Calu3 (cell line): Measurements from ENCODE around the gene SLIT3. TPM values are rescaled to one million over a fixed set of nuclear protein-coding genes. Genes with fewer than 3 reads are reported as not detected.

Source experiments
- BruUV-seq: library from RNA; stranded (reverse); fragments of 400-500 nt; replicated peaks from 2 replicates; lab custom pipeline; 2021; lab: Mats Ljungman, UMichigan
- CTCF ChIA-PET: fragments of 300-600 bp; sonication (Branson Sonifier 250); formaldehyde crosslinking; loops from one replicate; lab custom pipeline; 2022; ENCODE audit warnings: antibody characterized with exemption; lab: Charles Lee
- DNase-seq: peaks from one replicate; pipeline ENCODE4 v3.0.0; 2022
- H3K27ac Mint-ChIP-seq: one replicate; pipeline ENCODE4 v1.8.0; 2022; ENCODE audit warnings: mixed read lengths; ENCODE audit not compliant: unreplicated experiment
- H3K27me3 Mint-ChIP-seq: one replicate; pipeline ENCODE4 v1.8.0; 2022; ENCODE audit warnings: mixed read lengths; ENCODE audit not compliant: unreplicated experiment
- H3K36me3 Mint-ChIP-seq: one replicate; pipeline ENCODE4 v1.8.0; 2022; ENCODE audit warnings: mild to moderate bottlenecking, moderate library complexity, mixed read lengths; ENCODE audit not compliant: insufficient read depth, unreplicated experiment
- H3K4me1 Mint-ChIP-seq: one replicate; pipeline ENCODE4 v1.8.0; 2022; ENCODE audit warnings: mild to moderate bottlenecking, low read depth, mixed read lengths; ENCODE audit not compliant: unreplicated experiment
- H3K4me3 Mint-ChIP-seq: one replicate; pipeline ENCODE4 v1.8.0; 2022; ENCODE audit warnings: mild to moderate bottlenecking, low read depth, moderate library complexity, mixed read lengths; ENCODE audit not compliant: unreplicated experiment
- H3K9me3 Mint-ChIP-seq: one replicate; pipeline ENCODE4 v1.8.0; 2022; ENCODE audit warnings: low read depth, mixed read lengths; ENCODE audit not compliant: unreplicated experiment
- CTCF ChIP-seq: fragments of 200-600 bp; IDR thresholded peaks from one replicate; pipeline ENCODE4 v1.8.0; 2022; ENCODE audit warnings: antibody characterized with exemption; ENCODE audit not compliant: unreplicated experiment
- intact Hi-C: fragments of 100-400 bp; cut with micrococcal nuclease; formaldehyde crosslinking; loops from one replicate; pipeline ENCODE4 v1.10.0; 2022; ENCODE audit not compliant: unreplicated experiment
- total RNA-seq: library from RNA; stranded (reverse); gene quantifications from 2 replicates; pipeline ENCODE4 v1.2.3, GENCODE V29; 2022

SLIT3 gene
- total RNA-seq, 1 experiment from 2014 or later, result not detected

- BruUV-seq, result no TSS peak
- no peaks in the 10 kb centered on the region for H3K4me1 Mint-ChIP-seq
- no peaks in the 10 kb centered on the region for H3K36me3 Mint-ChIP-seq
- no peak for DNase-seq
- CTCF ChIA-PET, result interaction anchor here (0.7 kb wide), 1 partner anchor 670 kb away, joined by 3 read pairs; no protein-coding TSS in a partner anchor
- no peaks in the 10 kb centered on the region for H3K9me3 Mint-ChIP-seq
- H3K27ac Mint-ChIP-seq, result no peak overlapping the region
- intact Hi-C loops, result no loop called here
- TF ChIP-seq CTCF, result no peak
- H3K27me3 Mint-ChIP-seq, result peaks cover 91% of the 10 kb centered on the region
- no peak overlapping the region for H3K4me3 Mint-ChIP-seq
Observed at GRCh38 chr5:168842571-168843205, 458.3 kb downstream of the SLIT3 start.

- DNase-seq, result no peak
- Mint-ChIP-seq H3K36me3 (no peaks in the 10 kb centered on the region), H3K27me3 (peaks cover 71% of the 10 kb centered on the region), H3K4me3 (no peak overlapping the region), H3K27ac (no peak overlapping the region), H3K9me3 (no peaks in the 10 kb centered on the region), H3K4me1 (no peaks in the 10 kb centered on the region)
- no TSS peak for BruUV-seq
- CTCF ChIA-PET, result no interaction called here
- intact Hi-C loops, result no loop called here
- no peak for TF ChIP-seq CTCF
Observed at GRCh38 chr5:168837852-168838251, 463.1 kb downstream of the SLIT3 start.

GRCh38 chr5:168836603-168837231, 464.2 kb downstream of the SLIT3 start:
- CTCF ChIA-PET, result no interaction called here
- intact Hi-C loops, result no loop called here
- no TSS peak for BruUV-seq
- DNase-seq, result no peak
- Mint-ChIP-seq H3K27me3 (peaks cover 68% of the 10 kb centered on the region), H3K36me3 (no peaks in the 10 kb centered on the region), H3K9me3 (no peaks in the 10 kb centered on the region), H3K27ac (no peak overlapping the region), H3K4me3 (no peak overlapping the region), H3K4me1 (no peaks in the 10 kb centered on the region)
- TF ChIP-seq CTCF, result no peak

GRCh38 chr5:168833936-168834335, 467.0 kb downstream of the SLIT3 start:
- no TSS peak for BruUV-seq
- no peak overlapping the region for H3K4me3 Mint-ChIP-seq
- TF ChIP-seq CTCF, result no peak
- H3K9me3 Mint-ChIP-seq, result no peaks in the 10 kb centered on the region
- peaks cover 68% of the 10 kb centered on the region for H3K27me3 Mint-ChIP-seq
- no peaks in the 10 kb centered on the region for H3K4me1 Mint-ChIP-seq
- intact Hi-C loops, result no loop called here
- no peak overlapping the region for H3K27ac Mint-ChIP-seq
- DNase-seq, result no peak
- CTCF ChIA-PET, result no interaction called here
- no peaks in the 10 kb centered on the region for H3K36me3 Mint-ChIP-seq
